ENCODE data around the gene CSNK1E.

DNA sequence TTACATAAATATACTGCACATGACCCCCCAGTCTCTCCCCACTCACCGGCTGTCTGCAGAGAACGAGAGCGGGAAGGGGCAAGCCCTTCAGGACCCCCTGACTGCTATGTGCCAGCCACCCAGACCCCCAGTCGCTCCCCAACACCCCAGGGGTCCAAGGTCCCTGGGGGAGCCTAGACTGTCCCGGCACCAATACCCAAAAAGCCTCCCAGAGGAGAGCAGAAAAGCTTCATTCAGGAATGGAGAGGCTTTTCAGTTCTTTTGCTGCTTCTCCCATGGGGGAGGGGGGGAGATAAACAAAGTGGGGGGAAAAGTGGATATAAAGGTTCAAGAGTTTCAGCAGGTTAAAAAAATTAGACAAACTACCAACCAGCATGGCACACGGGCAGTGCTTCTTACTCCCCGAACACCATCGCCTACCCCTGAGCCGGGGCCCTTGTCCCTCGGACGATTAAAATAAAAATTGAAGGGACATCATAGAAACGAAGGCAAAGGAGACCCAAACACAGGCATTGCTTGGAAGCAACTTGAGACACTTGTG is 1.3 kb downstream of the CSNK1E start:
- TF ChIP-seq CTCF (IDR thresholded peaks at IDR 0.05), result no peak
- TF ChIP-seq POLR2A (IDR thresholded peaks at IDR 0.05), result no peak
